ENCODE data around the gene MRPL24. TPM values are rescaled to one million over a fixed set of nuclear protein-coding genes. Genes with fewer than 3 reads are reported as not detected.

MRPL24 gene
- total and polyA plus RNA-seq, 2 of the 13 experiments (the other 11 are each of a cell fraction or from before 2014, with no cell fraction given) = 38.1 to 42.9 TPM

GRCh38 chr1:156767101-156767878 lies 26.4 kb upstream of the MRPL24 start, which contains the start of gene PRCC (continued):
- TF ChIP-seq MTERF4 (CRISPR knock-in tag; IDR thresholded peaks at IDR 0.05) = no peak
- TF ChIP-seq ATF6 (CRISPR knock-in tag; conservative IDR thresholded peaks at IDR 0.05) = no peak
- no peak for TF ChIP-seq ZMAT5 (CRISPR knock-in tag; IDR thresholded peaks at IDR 0.05; ENCODE audit: borderline replicate concordance, low read depth)
- no peak for TF ChIP-seq BRD4 (CRISPR knock-in tag; IDR thresholded peaks at IDR 0.05)
- TF ChIP-seq PTBP1 (IDR thresholded peaks at IDR 0.05; ENCODE audit: low read depth, low read length, poor library complexity, severe bottlenecking) = no peak
- no peak for TF ChIP-seq ZNF510 (CRISPR knock-in tag; IDR thresholded peaks at IDR 0.05; ENCODE audit: low read depth)
- TF ChIP-seq ZNF790 (CRISPR knock-in tag; IDR thresholded peaks at IDR 0.05; ENCODE audit: borderline replicate concordance) = peak; percentile 22; the same call in 1 of the 2 replicates
- no peak for TF ChIP-seq ZNF383 (CRISPR knock-in tag; IDR thresholded peaks at IDR 0.05; ENCODE audit: borderline replicate concordance)
- TF ChIP-seq ZIK1 (CRISPR knock-in tag; IDR thresholded peaks at IDR 0.05; ENCODE audit: borderline replicate concordance, low read depth) = no peak
- TF ChIP-seq CREB1 (IDR thresholded peaks at IDR 0.05) = peak; percentile 88
- peak; percentile 96 for TF ChIP-seq CREB1 (CRISPR knock-in tag; IDR thresholded peaks at IDR 0.05)
- no peak; the same call in 1 of the 2 replicates for TF ChIP-seq ZNF318 (CRISPR knock-in tag; IDR thresholded peaks at IDR 0.05)
- TF ChIP-seq ADNP (CRISPR knock-in tag; IDR thresholded peaks at IDR 0.05) = no peak
- TF ChIP-seq NR2C2 (CRISPR knock-in tag; IDR thresholded peaks at IDR 0.05; ENCODE audit: borderline replicate concordance) = peak; percentile 90
- no peak for TF ChIP-seq DNMT1 (CRISPR knock-in tag; IDR thresholded peaks at IDR 0.05)
- TF ChIP-seq ZNF773 (CRISPR knock-in tag; IDR thresholded peaks at IDR 0.05; ENCODE audit: borderline replicate concordance) = no peak
- no peak for TF ChIP-seq ZNF607 (CRISPR knock-in tag; IDR thresholded peaks at IDR 0.05; ENCODE audit: borderline replicate concordance)
- TF ChIP-seq PHF5A (CRISPR knock-in tag; IDR thresholded peaks at IDR 0.05; ENCODE audit: low read depth, unreplicated experiment) = no peak

Data from HepG2 (cell line).